H1 (cell line): Measurements from ENCODE around the gene GIPC2. TPM values are rescaled to one million over a fixed set of nuclear protein-coding genes. Genes with fewer than 3 reads are reported as not detected.

ENCODE experiments used
- CTCF ChIA-PET: fragments of 300-600 bp; sonication (Branson Sonifier 250); formaldehyde crosslinking; loops from one replicate; lab custom pipeline; 2021; ENCODE audit not compliant: partially characterized antibody; lab: Charles Lee
- POLR2A ChIA-PET: fragments of 300-600 bp; sonication (Branson Sonifier 250); formaldehyde crosslinking; loops from one replicate; lab custom pipeline; 2021; ENCODE audit warnings: inconsistent platforms; ENCODE audit not compliant: partially characterized antibody; lab: Charles Lee
- DNase-seq, 2 experiments: peaks; one replicate each; pipeline versions ENCODE4 v3.0.0 to v3.0.0-alpha.2; 2010 to 2022; ENCODE audit warnings: low spot score in 2 of 2, low read depth in 1 of 2, mixed read lengths in 1 of 2
- FAIRE-seq: peaks from 2 replicates; lab custom pipeline; 2011; peaks lifted over from hg19 to GRCh38; lab: Jason Lieb, UNC
- H2AFZ ChIP-seq: 2 replicates; pipeline ENCODE4 v1.8.1; 2012; ENCODE audit warnings: low read length, inconsistent platforms
- H2AK5ac ChIP-seq: 2 replicates; pipeline ENCODE4 v1.6.1; 2013; ENCODE audit warnings: low read depth, low read length
- H2BK120ac ChIP-seq: replicated peaks from 2 replicates; pipeline ENCODE3; 2013; ENCODE audit warnings: low read depth, low read length, inconsistent platforms
- H2BK12ac ChIP-seq: 2 replicates; pipeline ENCODE4 v1.6.1; 2013; ENCODE audit warnings: low read depth, low read length
- H2BK15ac ChIP-seq: 2 replicates; pipeline ENCODE4 v1.6.1; 2013; ENCODE audit warnings: low read length
- H2BK20ac ChIP-seq: 2 replicates; pipeline ENCODE4 v1.6.1; 2013; ENCODE audit warnings: low read length
- H2BK5ac ChIP-seq: 2 replicates; pipeline ENCODE4 v1.6.1; 2013; ENCODE audit warnings: low read depth, low read length
- H3K14ac ChIP-seq: 2 replicates; pipeline ENCODE4 v1.6.1; 2013; ENCODE audit warnings: inconsistent platforms; ENCODE audit not compliant: insufficient read length
- H3K18ac ChIP-seq: 2 replicates; pipeline ENCODE4 v1.6.1; 2013; ENCODE audit warnings: low read length; ENCODE audit errors: extremely low read depth
- H3K23ac ChIP-seq: 2 replicates; pipeline ENCODE4 v1.6.1; 2013; ENCODE audit warnings: inconsistent platforms; ENCODE audit not compliant: insufficient read length
- H3K23me2 ChIP-seq: 2 replicates; pipeline ENCODE4 v1.6.1; 2013; ENCODE audit warnings: low read depth, low read length
- H3K27ac ChIP-seq: 2 replicates; pipeline ENCODE4 v1.6.1; 2011; ENCODE audit warnings: low read depth, low read length, inconsistent platforms
- H3K27me3 ChIP-seq, 4 experiments: replicated peaks in 1 of 4; 1 replicate in 1 of 4; 2 replicates in 3 of 4; pipeline versions ENCODE4 v1.6.1 to v1.8.1; 2011 to 2013; ENCODE audit warnings: low read length in 3 of 4, mild to moderate bottlenecking in 3 of 4, inconsistent platforms in 2 of 4, mixed read lengths in 2 of 4, moderate library complexity in 1 of 4; ENCODE audit not compliant: control insufficient read depth in 3 of 4, insufficient read depth in 3 of 4; ENCODE audit errors: extremely low read depth in 1 of 4
- H3K36me3 ChIP-seq, 4 experiments: 2 replicates each; pipeline versions ENCODE4 v1.6.1 to v1.8.1; 2011 to 2013; ENCODE audit warnings: mild to moderate bottlenecking in 4 of 4, low read length in 3 of 4, moderate library complexity in 2 of 4, control low read depth in 1 of 4, inconsistent platforms in 1 of 4; ENCODE audit not compliant: insufficient read depth in 4 of 4, control insufficient read depth in 2 of 4
- H3K4ac ChIP-seq: replicated peaks from 2 replicates; pipeline ENCODE3; 2013; ENCODE audit warnings: low read length, low read depth, mixed read lengths, inconsistent platforms; ENCODE audit not compliant: insufficient read length
- H3K4me1 ChIP-seq, 4 experiments: replicated peaks in 1 of 4; 1 replicate in 1 of 4; 2 replicates in 3 of 4; pipeline versions ENCODE4 v1.6.1 to v1.8.1; 2011 to 2013; ENCODE audit warnings: low read length in 3 of 4, inconsistent platforms in 2 of 4, mixed read lengths in 1 of 4; ENCODE audit not compliant: insufficient read depth in 4 of 4, control insufficient read depth in 3 of 4
- H3K4me2 ChIP-seq, 2 experiments: 2 replicates each; pipeline versions ENCODE4 v1.6.1 to v1.8.1; 2011 to 2013; ENCODE audit warnings: low read depth in 2 of 2, low read length in 2 of 2, control low read depth in 1 of 2, inconsistent platforms in 1 of 2, mild to moderate bottlenecking in 1 of 2; ENCODE audit not compliant: insufficient read depth in 1 of 2
- H3K4me3 ChIP-seq, 4 experiments: fragments of 200-600, 300-600 bp in 1 of 4; sonication (generic), shearing (Covaris generic), sonication (Bioruptor Twin) in 1 of 4; 2 replicates each; pipeline versions ENCODE4 v1.5.1 to v1.8.1; 2011 to 2016; ENCODE audit warnings: low read length in 4 of 4, low read depth in 3 of 4, control low read depth in 2 of 4, inconsistent platforms in 2 of 4, mild to moderate bottlenecking in 2 of 4, mixed read lengths in 1 of 4, moderate library complexity in 1 of 4; ENCODE audit not compliant: insufficient read depth in 2 of 4; ENCODE audit errors: extremely low read depth in 1 of 4
- H3K56ac ChIP-seq: replicated peaks from 2 replicates; pipeline ENCODE3; 2013; ENCODE audit warnings: low read depth, mild to moderate bottlenecking, mixed read lengths, low read length, inconsistent platforms; ENCODE audit not compliant: insufficient read length
- H3K79me1 ChIP-seq: 2 replicates; pipeline ENCODE4 v1.6.1; 2013; ENCODE audit warnings: low read depth, low read length, control low read depth
- H3K79me2 ChIP-seq, 2 experiments: 2 replicates each; pipeline versions ENCODE4 v1.6.1 to v1.8.1; 2012 to 2013; ENCODE audit warnings: low read length in 2 of 2, mild to moderate bottlenecking in 2 of 2, inconsistent platforms in 1 of 2; ENCODE audit not compliant: insufficient read depth in 2 of 2, control insufficient read depth in 1 of 2
- H3K9ac ChIP-seq, 4 experiments: replicated peaks in 1 of 4; 1 replicate in 1 of 4; 2 replicates in 3 of 4; pipeline versions ENCODE4 v1.6.1 to v1.8.1; 2011 to 2013; ENCODE audit warnings: low read depth in 3 of 4, low read length in 3 of 4, control low read depth in 2 of 4, mild to moderate bottlenecking in 2 of 4, moderate library complexity in 2 of 4, inconsistent platforms in 1 of 4; ENCODE audit errors: extremely low read depth in 1 of 4
- H3K9me3 ChIP-seq, 2 experiments: 2 replicates each; pipeline versions ENCODE4 v1.6.1 to v1.8.1; 2012 to 2013; ENCODE audit warnings: mild to moderate bottlenecking in 2 of 2, moderate library complexity in 2 of 2, control low read depth in 1 of 2, inconsistent platforms in 1 of 2, low read depth in 1 of 2, low read length in 1 of 2, mixed read lengths in 1 of 2; ENCODE audit not compliant: insufficient read depth in 2 of 2
- H4K20me1 ChIP-seq, 2 experiments: replicated peaks in 1 of 2; 2 replicates each; pipeline versions ENCODE3 to v1.8.1; 2011 to 2013; ENCODE audit warnings: inconsistent platforms in 2 of 2, low read length in 2 of 2, mild to moderate bottlenecking in 1 of 2; ENCODE audit not compliant: insufficient read depth in 2 of 2, control insufficient read depth in 1 of 2
- H4K5ac ChIP-seq: 2 replicates; pipeline ENCODE4 v1.6.1; 2013; ENCODE audit warnings: low read length, low read depth, mixed read lengths, inconsistent platforms; ENCODE audit not compliant: insufficient read length
- H4K8ac ChIP-seq: 2 replicates; pipeline ENCODE4 v1.8.0; 2013; ENCODE audit warnings: mild to moderate bottlenecking, moderate library complexity, low read length, inconsistent platforms; ENCODE audit not compliant: insufficient read depth; ENCODE audit errors: extremely low read depth
- H4K91ac ChIP-seq: replicated peaks from 2 replicates; pipeline ENCODE3; 2013; ENCODE audit warnings: low read length, mixed read lengths, inconsistent platforms; ENCODE audit not compliant: insufficient read length
- CHD2 ChIP-seq: IDR thresholded peaks from 2 replicates; pipeline ENCODE4 v1.6.1; 2012; ENCODE audit warnings: low read length, improper control_type of control experiment
- CTBP2 ChIP-seq: IDR thresholded peaks from 2 replicates; pipeline ENCODE4 v1.7.0; 2011; ENCODE audit warnings: borderline replicate concordance, mild to moderate bottlenecking, moderate library complexity, mixed read lengths, low read length; ENCODE audit not compliant: insufficient read depth, insufficient read length
- JUND ChIP-seq: IDR thresholded peaks from 2 replicates; pipeline ENCODE4 v1.6.1; 2011; ENCODE audit warnings: mild to moderate bottlenecking, improper control_type of control experiment, low read length
- NRF1 ChIP-seq: IDR thresholded peaks from 2 replicates; pipeline ENCODE4 v1.6.1; 2011; ENCODE audit warnings: mild to moderate bottlenecking, low read depth, low read length, improper control_type of control experiment
- SRF ChIP-seq: IDR thresholded peaks from 2 replicates; pipeline ENCODE4 v1.6.1; 2011; ENCODE audit warnings: mild to moderate bottlenecking, low read depth, low read length, moderate library complexity
- TBP ChIP-seq: IDR thresholded peaks from 2 replicates; pipeline ENCODE4 v1.6.1; 2011; ENCODE audit warnings: low read depth, low read length, improper control_type of control experiment
- TCF12 ChIP-seq: IDR thresholded peaks from 2 replicates; pipeline ENCODE4 v1.6.1; 2011; ENCODE audit warnings: low read depth, mild to moderate bottlenecking, low read length
- TEAD4 ChIP-seq: IDR thresholded peaks from 2 replicates; pipeline ENCODE4 v1.6.1; 2012; ENCODE audit warnings: low read depth, low read length, inconsistent platforms, mixed read lengths
- WGBS, 2 experiments: shearing (Covaris generic) in 1 of 2; methylation state at CpG; one replicate each; pipeline versions ENCODE4 v1.1.6 to v1.1.7; 2013 to 2015; ENCODE audit warnings: low lambda C conversion rate in 2 of 2, mixed read lengths in 2 of 2, inconsistent platforms in 1 of 2, low coverage in 1 of 2, missing lambda C conversion rate in 1 of 2; ENCODE audit not compliant: insufficient replicate concordance in 2 of 2, insufficient coverage in 1 of 2, insufficient read length in 1 of 2; ENCODE audit errors: extremely low coverage in 1 of 2, missing lambda C conversion rate in 1 of 2; 5-methylcytosine and 5-hydroxymethylcytosine counted together
- polyA plus RNA-seq, 7 experiments: library from polyadenylated mRNA; depleted of rRNA in 3 of 7; stranded (reverse) in 5 of 7; unstranded in 2 of 7; fragments of >200 nt in 5 of 7; fragments of 200-250 nt in 2 of 7; gene quantifications; 1 replicate in 5 of 7; 2 replicates in 1 of 7; 4 replicates in 1 of 7; pipeline versions ENCODE4 v1.2.1 to v1.2.3, GENCODE V29; 2011 to 2013; ENCODE audit warnings: missing spikeins in 2 of 7, mixed read lengths in 2 of 7
- total RNA-seq: library from RNA; stranded (reverse); fragmentation: NEBNext Ultra II Directional; extraction: Animal tissue kit (Norgen Biotek cat#: 25700); gene quantifications from 2 replicates; pipeline ENCODE4 v1.2.1, GENCODE V29; 2021

Gene GIPC2
- total and polyA plus RNA-seq, 2 of the 8 experiments (the other 6 are each of a cell fraction or from before 2014, with no cell fraction given) = 0.29 to 0.69 TPM

DNA sequence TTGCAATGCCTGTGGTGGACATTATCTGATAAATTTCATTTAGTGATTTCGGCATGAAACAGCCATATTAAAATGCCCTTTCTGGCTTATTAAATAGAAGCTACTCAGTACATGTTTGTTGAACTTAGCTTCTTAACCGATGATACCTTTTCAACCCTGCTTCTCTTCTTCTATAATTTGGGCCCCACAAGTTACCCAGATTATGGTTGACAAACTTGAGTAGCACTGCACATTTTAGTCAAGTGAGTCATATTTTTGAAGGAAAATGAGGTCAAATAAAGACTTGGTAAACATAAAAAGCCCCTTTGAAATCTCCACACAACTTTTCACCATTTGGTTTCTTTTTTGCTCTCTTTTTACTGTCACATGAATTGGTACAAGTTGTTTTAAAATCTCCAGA is 33.8 kb downstream of the GIPC2 start:
- H3K4ac ChIP-seq = no peak overlapping the region
- H3K27me3 ChIP-seq = no peaks in the 10 kb centered on the region
- no peak overlapping the region for H2BK15ac ChIP-seq
- FAIRE-seq (no peak), DNase-seq (no peak)
- no peak overlapping the region for H4K91ac ChIP-seq
- H3K9me3 ChIP-seq = no peaks in the 10 kb centered on the region
- H3K23ac ChIP-seq = no peak overlapping the region
- no peak overlapping the region for H2AFZ ChIP-seq
- H2AK5ac ChIP-seq = no peak overlapping the region
- no peaks in the 10 kb centered on the region for H3K23me2 ChIP-seq
- H4K5ac ChIP-seq = no peak overlapping the region
- H3K79me1 ChIP-seq = no peaks in the 10 kb centered on the region
- no peak overlapping the region for H4K8ac ChIP-seq
- H3K4me2 ChIP-seq = no peak overlapping the region
- H3K27ac ChIP-seq = no peak overlapping the region
- no peak overlapping the region for H2BK5ac ChIP-seq
- WGBS, 2 experiments = 87% methylated on average over 2 of the region's 2 CpGs; no CpG with 5 or more reads in 1 of the 2 experiments
- no peak overlapping the region for H2BK20ac ChIP-seq
- H3K9ac ChIP-seq = no peak overlapping the region
- ChIA-PET POLR2A (no interaction called here), CTCF (interaction anchor here (0.6 kb wide), 1 partner anchor 221 kb away, joined by 3 read pairs; no protein-coding TSS in a partner anchor)
- no peak overlapping the region for H3K18ac ChIP-seq
- H3K79me2 ChIP-seq = no peaks in the 10 kb centered on the region
- TF ChIP-seq CHD2 = no peak
- no peak for TF ChIP-seq TCF12
- no peak for TF ChIP-seq CTBP2
- no peak for TF ChIP-seq JUND
- TF ChIP-seq SRF = no peak
- no peak for TF ChIP-seq NRF1
- no peak for TF ChIP-seq TBP
- TF ChIP-seq TEAD4 = no peak
- H3K4me1 ChIP-seq = no peaks in the 10 kb centered on the region
- no peak overlapping the region for H2BK12ac ChIP-seq
- no peak overlapping the region for H2BK120ac ChIP-seq
- no peak overlapping the region for H3K14ac ChIP-seq
- no peak overlapping the region for H3K56ac ChIP-seq
- no peaks in the 10 kb centered on the region for H4K20me1 ChIP-seq
- no peak overlapping the region for H3K4me3 ChIP-seq
- no peaks in the 10 kb centered on the region for H3K36me3 ChIP-seq
